ENCODE results near the gene TBX21.
"Not testable (repeated sequence)": the region's sequence is repeated elsewhere in the genome, so short reads cannot be mapped to it uniquely, and the experiment has no call there.

Gene TBX21

DNA sequence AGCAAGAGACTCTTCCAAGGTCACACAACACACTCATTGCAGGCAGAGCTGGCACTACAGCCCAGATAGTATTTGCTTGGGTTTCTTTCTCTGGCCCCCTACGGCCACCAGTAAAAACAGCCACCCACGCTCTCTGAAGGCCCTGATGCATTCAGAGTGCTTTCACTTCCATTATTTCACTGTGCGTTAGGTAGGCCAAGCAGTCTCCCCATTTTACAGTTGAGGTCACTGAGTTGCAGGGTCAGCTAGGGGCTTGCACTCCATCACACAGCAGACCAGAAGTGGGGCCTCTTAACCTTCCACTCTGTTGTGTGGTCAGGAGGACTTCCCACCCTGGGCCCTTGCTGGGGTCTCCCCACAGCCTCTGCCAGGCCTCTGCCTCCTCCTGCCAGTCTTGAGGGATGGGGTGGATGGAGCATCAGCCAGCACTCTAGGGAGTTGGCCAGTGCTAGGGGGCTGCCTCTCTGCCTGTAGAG is 2.5 kb downstream of the TBX21 start:
- TF ChIP-seq, protein P1, sequence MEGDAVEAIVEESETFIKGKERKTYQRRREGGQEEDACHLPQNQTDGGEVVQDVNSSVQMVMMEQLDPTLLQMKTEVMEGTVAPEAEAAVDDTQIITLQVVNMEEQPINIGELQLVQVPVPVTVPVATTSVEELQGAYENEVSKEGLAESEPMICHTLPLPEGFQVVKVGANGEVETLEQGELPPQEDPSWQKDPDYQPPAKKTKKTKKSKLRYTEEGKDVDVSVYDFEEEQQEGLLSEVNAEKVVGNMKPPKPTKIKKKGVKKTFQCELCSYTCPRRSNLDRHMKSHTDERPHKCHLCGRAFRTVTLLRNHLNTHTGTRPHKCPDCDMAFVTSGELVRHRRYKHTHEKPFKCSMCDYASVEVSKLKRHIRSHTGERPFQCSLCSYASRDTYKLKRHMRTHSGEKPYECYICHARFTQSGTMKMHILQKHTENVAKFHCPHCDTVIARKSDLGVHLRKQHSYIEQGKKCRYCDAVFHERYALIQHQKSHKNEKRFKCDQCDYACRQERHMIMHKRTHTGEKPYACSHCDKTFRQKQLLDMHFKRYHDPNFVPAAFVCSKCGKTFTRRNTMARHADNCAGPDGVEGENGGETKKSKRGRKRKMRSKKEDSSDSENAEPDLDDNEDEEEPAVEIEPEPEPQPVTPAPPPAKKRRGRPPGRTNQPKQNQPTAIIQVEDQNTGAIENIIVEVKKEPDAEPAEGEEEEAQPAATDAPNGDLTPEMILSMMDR (conservative IDR thresholded peaks at IDR 0.05; ENCODE audit: low read length): no peak
- no peak overlapping the region for H3K4me3 ChIP-seq (ENCODE audit: low read length)
- no peak for DNase-seq (ENCODE audit: low read depth)

DNA sequence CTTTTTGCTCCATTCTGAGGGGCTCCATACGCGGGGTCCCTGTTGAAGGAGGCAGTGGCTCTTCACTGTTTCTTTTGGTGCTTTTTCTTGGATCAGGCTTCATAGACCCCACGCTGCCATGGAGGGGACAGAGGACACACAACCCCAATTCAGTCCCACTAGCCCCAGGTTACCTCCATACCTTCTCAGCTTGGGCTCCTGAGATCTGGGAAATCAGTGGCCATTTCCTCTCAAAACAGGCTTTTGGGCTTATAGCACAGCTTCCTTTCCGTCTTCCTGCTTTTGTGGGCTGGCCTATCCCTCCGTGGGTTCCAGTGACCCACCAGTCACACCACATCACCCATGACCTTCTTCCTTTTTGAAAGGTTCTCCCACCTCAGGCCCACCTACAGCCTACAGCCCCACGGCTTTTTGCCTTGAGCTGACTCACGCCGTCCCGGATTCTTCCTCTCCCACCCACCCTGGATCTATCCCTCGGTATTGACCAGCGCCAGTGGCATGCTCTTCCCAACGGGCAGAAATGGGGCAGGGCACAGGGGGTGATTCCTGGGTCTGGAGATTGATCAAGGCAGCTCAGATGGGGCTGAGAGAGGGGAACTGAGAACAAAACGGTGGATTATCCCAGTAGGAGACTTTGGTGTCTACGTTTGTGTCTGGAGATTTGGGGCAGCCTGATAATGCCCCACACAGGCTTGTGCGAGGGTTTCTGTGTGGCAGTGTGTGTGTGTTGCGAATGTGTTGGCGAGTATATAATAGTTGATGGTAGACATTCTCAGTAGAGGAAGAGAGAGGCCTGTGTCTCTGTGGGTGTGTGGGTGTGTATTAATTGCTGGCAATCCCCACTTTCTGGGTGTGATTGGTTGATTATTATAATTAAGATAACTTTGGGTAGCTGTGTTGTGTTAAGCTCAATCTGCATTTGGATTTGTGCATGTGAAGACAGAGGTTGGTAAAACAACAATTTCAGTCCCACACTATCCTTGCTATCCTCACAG is 3.8 kb downstream of the TBX21 start:
- DNase-seq (ENCODE audit: low read depth): no peak
- H3K4me3 ChIP-seq (ENCODE audit: low read length): no peak overlapping the region

DNA sequence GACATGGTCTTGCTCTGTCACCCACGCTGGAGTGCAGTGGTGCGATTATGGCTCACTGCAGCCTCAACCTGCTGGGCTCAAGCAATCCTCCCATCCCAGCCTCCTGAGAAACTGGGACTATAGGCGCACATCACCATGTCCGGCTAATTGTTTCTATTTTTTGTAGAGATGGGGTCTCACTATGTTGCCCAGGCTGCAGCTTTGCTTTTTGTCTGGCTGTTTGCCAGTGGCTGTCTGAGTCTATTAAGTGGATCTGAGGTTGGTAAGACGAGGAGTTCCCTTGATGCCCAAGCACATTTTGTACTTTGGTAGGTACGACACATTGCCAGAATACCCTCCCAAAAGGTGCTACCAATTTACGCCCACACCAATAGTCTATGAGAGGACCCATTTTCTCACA is 5.1 kb downstream of the TBX21 start:
- TF ChIP-seq, protein P1 (conservative IDR thresholded peaks at IDR 0.05; ENCODE audit: low read length): no peak
- DNase-seq (ENCODE audit: low read depth): no peak
- no peak overlapping the region for H3K4me3 ChIP-seq (ENCODE audit: low read length)

More for the DNA sequence above, 3.8 kb downstream of the TBX21 start:
- TF ChIP-seq, protein P1 (conservative IDR thresholded peaks at IDR 0.05; ENCODE audit: low read length): no peak

DNA sequence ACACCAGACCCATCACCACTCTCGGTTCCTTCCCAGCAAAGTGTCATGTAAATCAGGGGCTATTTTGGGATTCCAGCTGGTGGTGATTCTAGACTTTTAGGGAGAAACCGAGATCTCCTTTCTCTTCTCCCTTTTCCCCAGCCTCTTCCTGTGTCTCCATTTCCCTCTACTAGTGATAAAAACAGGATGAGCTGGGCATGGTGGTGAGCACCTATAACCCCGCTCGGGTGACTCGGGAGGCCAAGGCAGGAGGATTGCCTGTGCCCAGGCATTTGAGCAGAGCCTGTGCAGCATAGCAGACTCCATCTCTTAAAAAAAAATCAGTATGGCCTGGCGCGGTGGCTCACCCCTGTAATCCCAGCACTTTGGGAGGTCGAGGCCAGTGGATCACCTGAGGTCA is 6.1 kb downstream of the TBX21 start:
- DNase-seq (ENCODE audit: low read depth): no peak
- H3K4me3 ChIP-seq (ENCODE audit: low read length): no peak overlapping the region
- TF ChIP-seq, protein P1 (conservative IDR thresholded peaks at IDR 0.05; ENCODE audit: low read length): no peak

DNA sequence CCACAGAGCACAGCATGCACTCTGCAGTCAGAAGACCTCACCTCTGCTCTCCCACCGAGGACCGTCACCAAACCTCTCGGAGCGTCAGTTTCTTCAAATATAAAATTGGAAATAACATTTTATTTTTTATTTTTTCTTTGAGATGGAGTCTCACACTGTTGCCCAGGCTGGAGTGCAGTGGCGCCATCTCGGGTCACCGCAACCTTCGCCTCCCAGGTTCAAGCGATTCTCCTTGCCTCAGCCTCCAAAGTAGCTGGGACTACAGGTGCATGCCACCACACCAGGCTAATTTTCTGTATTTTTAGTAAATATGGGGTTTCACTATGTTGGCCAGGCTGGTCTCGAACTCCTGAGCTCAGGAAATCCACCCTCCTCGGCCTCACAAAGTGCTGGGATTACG is 6.9 kb downstream of the TBX21 start:
- DNase-seq (ENCODE audit: low read depth); H3K4me3 ChIP-seq (ENCODE audit: low read length): not testable (repeated sequence)

DNA sequence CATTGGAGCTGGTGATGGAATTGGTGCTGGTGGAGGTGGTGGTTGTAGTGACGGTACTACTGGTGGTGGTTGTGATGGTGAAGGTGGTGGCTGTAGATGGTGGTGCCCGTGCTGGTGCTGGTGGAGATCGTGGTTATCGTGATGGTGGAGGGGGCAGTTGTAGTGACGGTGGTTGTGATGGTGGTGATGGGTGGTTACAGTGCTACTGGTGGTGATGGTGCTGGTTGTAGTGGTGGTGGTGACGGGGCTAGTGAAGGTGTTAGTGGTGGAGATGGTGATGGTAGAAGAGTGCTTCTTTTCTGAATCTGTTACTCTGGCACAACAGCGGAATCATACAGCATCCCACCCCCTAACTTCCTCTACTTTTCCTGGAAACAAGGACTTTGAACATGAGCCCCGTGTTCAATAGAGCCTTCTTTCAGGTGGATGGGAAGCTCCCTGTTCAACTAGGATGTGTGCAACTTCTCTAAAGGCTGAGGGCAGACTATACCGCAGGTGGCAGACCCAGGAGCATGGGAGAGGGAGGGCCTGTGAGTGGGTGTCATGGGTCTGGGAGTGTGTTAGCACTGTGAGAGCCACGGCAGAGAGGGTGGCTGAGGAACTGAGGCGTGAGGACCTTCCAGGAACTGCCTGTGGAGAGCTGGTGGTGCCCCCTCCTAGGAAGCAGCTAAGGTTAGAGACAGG is 8.2 kb downstream of the TBX21 start:
- DNase-seq (ENCODE audit: low read depth): no peak
- TF ChIP-seq, protein P1 (conservative IDR thresholded peaks at IDR 0.05; ENCODE audit: low read length): no peak
- no peak overlapping the region for H3K4me3 ChIP-seq (ENCODE audit: low read length)

DNA sequence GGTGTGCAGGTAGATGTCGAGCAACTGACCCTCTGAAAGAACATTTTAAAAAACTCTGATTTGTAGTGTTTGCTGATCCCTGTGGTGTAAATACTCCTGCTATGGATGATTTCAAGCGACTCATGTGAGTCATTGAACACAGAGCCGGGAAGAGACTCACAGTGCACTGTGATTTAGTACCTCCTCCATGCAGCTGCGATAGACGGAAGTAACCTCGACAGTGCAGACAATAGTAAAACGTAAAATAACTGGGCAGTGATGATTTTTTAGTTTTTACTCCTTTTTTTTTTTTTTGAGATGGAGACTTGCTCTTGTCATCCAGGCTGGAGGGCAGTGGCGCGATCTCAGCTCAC is 8.7 kb downstream of the TBX21 start:
- no peak overlapping the region for H3K4me3 ChIP-seq (ENCODE audit: low read length)
- no peak for DNase-seq (ENCODE audit: low read depth)
- TF ChIP-seq, protein P1 (conservative IDR thresholded peaks at IDR 0.05; ENCODE audit: low read length): no peak

Data from AG10803 (cell line).